ENCODE results near the gene BDNF.
"Not testable (repeated sequence)": the region's sequence is repeated elsewhere in the genome, so short reads cannot be mapped to it uniquely, and the experiment has no call there.

Gene BDNF

DNA sequence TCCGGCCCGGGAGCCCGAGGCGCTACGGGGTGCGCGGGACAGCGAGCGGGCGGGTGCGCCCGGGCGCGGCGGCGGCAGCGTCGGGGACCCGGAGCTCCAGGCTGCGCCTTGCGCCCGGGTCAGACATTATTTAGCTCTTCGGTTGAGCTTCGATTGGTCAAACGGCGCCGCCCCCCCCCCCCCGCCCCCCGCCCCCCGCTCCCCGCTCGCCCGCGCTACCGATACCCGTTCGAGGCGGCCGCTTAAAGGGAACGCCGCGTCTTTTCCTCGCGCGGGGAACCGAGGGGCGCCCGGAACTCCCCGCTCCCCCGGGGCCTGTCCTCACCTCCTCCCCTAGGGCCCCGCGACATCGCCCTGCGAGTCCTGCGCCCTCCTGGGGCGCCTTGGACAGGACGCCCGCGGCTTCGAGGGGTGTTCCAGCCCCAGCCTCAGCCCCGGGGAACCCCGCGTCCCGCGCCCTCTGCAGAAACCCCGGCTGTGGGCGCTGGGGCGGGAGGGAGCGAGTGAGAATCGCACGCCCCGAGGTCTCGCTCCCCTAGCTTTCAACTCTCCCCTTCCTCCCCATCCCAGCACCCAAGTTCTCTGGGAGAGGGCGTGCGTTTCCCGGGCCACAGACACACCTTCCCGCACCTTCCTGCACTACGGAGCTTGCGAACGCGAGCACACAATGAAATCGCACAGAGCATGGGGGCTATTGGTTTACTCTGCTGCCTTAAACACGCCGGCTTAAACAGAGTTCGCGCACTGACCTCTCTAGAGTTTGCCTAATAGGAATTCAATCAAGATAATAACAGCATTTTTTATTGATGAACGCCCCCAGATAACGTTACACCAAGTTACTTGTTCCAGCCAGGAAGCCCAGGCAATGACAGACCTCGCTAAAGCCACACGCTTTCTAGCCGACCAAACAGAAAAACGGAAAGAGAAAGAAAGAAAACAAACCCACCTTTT lies at the start of gene BDNF:
Gene BDNF, minus strand, starts transcription at position 105 of the 951 bp plus-strand sequence. CDS start 41,891 bp downstream, outside the sequence.
- no peak for DNase-seq

DNA sequence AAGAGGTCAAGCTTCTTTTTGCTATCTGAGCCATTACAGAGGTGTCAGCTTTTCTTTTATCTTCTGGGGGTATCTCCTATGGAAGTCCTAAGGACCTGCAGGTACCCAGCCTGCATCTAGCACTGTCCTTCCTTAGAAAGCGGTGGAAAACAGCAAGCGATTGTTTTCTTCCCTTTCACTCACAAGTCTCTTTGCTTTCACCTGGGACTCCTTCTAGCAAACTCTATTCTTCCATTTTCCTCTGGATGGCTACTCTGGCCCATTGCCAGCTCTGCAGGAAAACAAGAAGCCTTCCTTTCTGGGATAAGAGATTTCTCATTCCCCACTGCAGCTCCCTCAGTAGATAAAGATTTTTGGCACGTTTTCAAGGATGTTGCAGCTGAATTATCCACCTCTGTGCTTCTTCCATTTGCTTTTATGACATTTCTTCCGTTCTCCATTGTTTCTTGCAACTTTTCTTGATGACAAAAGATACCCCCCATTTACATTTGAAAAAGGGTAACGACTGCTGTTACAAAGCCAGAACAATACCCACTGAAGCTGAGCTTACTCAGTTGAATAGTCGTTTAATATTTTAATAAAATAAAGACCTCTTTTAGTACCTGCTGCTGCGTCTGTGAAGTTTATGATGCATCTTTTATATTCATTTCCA lies 40.2 kb upstream of the BDNF start:
- DNase-seq: no peak

- DNase-seq: no peak
Measured at GRCh38 chr11:27735281-27735680, 35.0 kb upstream of the BDNF start.

GRCh38 chr11:27731803-27732202 lies 31.5 kb upstream of the BDNF start:
- DNase-seq: not testable (repeated sequence)

DNA sequence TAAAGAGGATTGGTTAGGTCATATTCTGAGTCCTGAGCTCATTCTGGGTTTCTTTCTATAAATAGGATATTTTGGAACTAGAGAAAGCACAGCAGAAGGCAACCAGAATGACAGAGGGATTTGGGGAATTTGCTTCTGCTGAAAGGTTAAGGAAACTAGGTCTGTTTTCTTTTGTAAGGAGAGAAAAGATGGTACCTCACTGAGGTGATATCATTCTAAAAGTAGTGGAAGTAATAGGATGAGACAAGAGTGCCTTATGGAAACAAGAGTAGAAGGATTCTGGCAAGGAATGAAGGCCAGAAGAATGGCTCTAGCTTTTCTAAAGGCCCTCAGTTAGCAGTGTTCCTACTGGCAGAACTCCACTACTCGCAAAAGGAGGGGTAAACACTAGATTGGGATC lies 26.7 kb upstream of the BDNF start:
- no peak for DNase-seq

GRCh38 chr11:27723687-27724086 lies 23.4 kb upstream of the BDNF start:
- no peak for DNase-seq

- no peak for DNase-seq
Measured at GRCh38 chr11:27722953-27723344, 22.7 kb upstream of the BDNF start.

GRCh38 chr11:27722117-27722952 lies 22.1 kb upstream of the BDNF start:
- no peak for DNase-seq

DNA sequence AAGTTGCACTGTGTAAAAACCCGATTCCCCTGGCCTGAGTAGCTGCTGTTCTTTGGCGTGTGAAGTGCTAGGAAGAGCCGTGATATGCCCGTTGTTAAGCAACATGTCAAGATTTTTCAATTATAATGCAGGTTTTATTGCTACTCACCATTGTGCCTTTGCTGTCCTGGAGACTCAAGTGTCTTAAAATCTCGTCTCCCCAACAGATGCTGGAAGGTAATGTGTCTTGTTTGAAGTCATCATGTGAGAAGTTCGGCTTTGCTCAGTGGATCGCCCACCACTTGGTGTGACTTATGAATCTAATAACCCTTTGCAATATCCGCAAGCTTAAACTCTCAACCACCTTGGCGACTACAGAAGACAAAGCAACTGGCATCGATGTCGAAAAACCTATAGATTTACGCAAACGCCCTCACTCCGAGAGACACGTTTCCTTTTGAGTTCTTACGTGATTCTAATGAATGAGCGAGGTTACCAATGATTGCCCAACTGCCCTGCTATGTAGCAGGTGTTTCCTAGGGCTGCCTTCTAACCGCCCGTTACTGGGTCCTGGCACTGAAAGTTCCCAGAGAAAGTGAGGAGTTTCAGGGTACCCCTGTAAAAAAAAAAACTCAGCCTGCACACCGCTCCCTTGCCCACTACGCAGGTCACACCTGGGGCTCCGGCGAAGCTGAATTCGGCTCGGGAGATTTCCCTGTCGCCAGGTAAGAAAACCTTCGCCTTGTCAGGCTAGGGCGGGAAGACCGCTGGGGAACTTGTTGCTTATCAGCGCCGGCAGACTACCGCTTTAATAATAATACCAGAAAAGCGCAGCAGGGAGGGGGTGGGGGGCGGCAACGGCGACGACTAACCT lies 21.2 kb upstream of the BDNF start:
- DNase-seq: no peak

DNA sequence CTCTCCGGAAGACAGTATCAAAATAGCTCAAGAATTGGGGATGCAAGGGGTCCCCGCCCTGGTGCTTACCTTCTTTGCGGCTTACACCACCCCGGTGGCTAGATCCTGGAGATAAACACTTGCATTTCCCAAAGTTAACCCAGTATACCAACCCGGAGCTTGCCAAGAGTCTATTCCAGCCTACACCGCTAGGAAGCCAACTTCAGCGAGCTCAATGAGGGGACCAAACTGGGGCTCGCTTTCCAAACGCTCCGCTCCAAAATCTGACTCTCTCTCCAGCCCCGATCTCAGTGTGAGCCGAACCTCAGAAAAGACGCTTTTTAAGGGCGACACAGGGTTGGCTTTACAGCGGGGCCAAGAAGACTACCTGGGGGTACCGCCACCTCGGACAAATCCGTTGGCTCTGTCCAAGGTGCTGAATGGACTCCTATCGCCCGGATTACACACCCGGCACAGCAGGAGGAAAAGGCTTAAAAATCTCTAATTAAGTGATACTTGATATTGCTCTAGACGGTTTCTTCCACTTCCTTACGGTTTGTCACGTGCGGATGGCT lies 20.1 kb upstream of the BDNF start:
- DNase-seq: no peak

DNA sequence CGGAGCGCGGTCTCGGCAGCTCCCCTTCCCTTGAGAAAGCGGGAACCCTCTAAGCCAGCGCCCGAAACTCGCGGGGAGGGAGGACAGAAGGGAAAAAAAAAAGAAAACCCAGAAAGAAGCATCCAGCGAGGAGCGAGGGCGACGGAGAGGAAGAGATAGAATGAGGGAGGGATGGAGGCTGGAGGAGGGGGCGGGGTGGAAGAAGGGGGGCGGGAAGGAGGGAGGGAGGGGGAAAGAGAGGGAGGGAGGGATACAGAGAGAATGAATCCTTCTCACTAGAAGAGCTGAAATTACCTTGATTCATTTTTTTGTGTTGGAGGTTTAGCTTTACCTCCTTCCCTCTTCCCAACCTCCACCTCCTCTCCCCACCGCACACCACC lies 19.3 kb upstream of the BDNF start:
- DNase-seq: no peak

DNA sequence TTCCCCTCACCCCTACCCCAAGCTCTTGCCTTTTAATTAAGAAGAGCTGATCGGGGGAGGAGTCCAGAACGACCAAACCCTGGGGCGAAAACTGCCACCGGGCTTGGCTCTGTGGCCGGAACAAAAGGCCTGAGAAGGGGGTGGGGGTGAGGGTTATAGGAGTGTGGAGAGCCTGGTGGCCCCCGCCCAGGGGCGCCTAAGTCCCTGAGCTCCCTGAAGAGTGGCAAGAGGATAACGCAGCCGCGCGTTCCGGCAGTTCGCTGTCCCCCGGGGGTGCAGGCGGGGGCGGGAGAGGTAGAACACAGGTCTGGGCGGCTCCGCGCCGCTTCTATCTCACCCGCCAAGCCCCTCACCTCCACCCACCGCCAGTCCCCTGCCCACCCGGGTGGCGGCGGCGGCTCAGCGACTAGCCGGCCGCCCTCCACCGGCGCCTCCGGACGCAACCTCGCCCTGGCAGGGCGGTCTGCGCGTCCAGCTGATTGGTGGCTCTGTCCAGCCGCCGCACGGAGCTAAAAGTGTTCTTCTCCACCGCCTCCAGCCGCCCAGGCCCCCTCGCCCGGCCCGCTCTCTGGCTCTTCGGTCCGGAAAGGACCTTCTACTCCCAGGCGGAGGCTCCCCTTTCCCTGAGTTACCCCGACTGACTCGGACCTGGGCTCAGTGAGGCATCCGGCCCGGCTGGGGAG lies 18.7 kb upstream of the BDNF start:
- DNase-seq: no peak

DNA sequence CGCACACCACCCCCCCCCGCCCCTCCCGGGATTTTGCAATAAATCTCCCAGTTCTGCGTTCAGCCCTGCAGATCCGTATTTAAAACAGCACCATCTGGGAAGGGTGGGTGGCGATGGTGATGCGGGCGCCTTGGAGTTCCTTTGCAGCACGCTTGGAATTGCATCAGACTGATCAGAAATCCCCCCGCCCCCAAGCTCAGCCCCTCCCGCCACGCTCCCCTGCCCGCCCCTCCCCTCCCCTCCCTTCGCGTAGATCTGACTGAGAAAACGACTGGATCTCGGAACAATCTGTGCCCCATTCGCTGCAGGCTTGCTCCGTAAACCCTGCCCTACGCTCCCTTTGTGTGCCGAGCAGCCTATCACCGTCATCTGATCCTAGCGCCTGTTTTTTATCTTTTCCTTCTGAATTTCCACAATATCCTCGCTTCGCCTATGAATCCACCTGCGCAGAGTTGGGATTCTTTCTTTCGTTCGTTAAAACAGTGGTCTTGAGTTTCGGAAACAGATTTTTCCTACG lies 18.1 kb upstream of the BDNF start:
- no peak for DNase-seq

DNA sequence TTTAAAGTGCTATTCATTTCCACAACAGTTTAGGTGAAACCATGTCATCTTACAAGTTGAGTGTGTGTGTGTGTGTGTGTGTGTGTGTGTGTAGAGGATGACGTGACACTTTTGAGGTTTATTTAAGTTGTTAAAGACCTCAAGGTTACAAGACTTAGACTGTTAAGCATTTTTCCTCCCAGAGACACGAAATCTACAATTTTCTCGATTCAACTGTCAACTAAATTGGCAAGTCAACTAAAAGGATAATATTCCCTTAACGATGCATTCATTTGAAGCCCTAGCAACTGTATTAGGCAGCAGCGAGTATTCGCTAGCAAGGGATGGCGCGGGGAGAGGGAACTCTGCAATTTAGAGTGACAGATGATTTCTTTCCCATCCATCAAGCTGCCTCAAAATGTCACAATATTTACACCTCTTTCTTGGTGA lies 17.6 kb upstream of the BDNF start:
- no peak for DNase-seq

- no peak for DNase-seq
Measured at GRCh38 chr11:27717377-27717776, 17.1 kb upstream of the BDNF start.

DNA sequence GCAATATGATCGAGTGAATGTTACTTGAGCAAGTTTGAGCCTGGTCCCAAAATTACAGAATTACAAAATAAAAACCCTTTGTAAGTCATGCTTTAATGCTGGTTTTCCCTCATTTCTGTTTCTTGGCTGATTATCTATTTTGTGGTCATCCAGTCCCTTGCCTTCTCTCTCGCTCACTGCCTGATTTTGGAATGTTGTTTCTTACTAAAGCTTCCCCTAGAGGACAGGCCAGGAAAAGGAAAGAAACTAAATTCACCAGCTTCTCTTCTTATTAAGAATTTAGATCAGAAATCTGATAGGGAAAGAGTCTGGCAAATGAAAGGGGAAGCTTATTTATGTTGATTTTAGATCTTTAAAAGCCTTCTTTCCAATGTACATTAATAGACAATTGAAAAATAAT lies 16.6 kb upstream of the BDNF start:
- no peak for DNase-seq

DNA sequence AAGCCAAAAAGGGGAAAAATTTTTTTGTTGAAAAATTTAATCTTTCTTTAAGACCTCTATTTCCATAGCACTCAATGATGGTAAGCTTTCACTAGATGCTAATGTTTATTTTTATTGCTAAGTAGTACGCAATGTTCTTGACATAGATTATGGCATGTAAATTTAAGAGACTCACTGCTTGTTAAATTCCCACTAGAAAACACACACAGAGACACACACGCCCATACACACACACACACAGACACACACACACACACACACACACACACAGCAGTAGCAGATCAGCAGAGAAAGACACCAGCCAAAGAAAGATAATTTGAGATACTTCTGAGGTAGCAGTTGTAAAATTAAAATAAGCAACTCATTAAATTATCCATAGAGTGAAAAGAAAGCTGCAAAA lies 16.0 kb upstream of the BDNF start:
- DNase-seq: no peak

DNA sequence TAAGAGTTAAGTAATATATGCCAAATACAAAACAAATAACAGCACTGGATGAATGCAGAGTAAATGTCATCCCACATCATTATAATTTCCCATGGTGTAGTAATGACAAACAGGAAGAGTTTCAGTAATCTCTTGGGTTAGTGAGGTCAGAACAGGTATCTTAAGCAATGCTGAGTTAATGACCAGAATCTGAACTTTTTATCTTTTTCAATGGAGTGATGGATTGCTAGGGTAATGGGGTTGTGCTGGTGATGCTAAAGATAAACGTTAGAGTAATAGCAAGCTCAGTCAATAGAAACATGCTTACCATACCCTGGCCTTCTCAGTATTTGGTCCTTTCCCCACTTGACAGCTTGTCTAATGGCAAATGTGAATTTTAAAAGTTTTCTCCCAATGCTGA lies 11.5 kb upstream of the BDNF start:
- DNase-seq: no peak

GRCh38 chr11:27710536-27710935 lies 10.3 kb upstream of the BDNF start:
- DNase-seq: no peak

DNA sequence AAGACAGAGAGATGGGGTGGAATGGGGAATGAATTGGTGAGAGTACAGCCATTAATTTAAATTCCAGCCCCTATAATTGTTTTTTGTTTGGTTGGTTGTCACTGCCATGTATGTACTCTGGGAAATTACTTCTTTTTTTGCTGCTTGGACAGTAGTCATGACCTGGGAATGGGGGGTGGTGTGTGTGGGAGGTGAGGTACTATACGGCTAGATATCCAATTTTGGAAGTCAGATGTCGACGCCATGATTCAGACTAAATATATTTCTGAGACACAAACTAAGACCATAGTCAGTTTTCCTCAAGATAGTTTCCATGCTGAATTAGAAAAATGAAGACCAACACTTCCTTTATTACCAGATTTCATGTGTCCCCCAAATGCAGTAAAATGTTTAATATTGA lies 7.4 kb upstream of the BDNF start:
- no peak for DNase-seq
